ENCODE results near the gene CNTNAP5.

Gene CNTNAP5

GRCh38 chr2:124025171-124025580, at the start of gene CNTNAP5:
Gene CNTNAP5 (plus strand): TSS chr2:124025287. CDS start chr2:124025651, 364 bp downstream.
- DNase-seq = peak; percentile 56 to 96 (median 76)
- intact Hi-C loops (cut with DNase I) = no loop called here

- DNase-seq = no peak
- intact Hi-C loops (cut with DNase I) = no loop called here
These were observed 48.9 kb upstream of the CNTNAP5 start for GRCh38 chr2:123976054-123976648.

GRCh38 chr2:123993728-123994323, 31.3 kb upstream of the CNTNAP5 start:
- DNase-seq = peak in 5 of 10 donors; percentile 5 to 86 (median 37)

GRCh38 chr2:123999681-124000080, 25.4 kb upstream of the CNTNAP5 start:
- intact Hi-C loops (cut with DNase I) = no loop called here
- DNase-seq = no peak

More at GRCh38 chr2:123993728-123994323, 31.3 kb upstream of the CNTNAP5 start:
- intact Hi-C loops (cut with DNase I) = no loop called here

- intact Hi-C loops (cut with DNase I) = no loop called here
- no peak for DNase-seq
These were observed 23.2 kb upstream of the CNTNAP5 start for GRCh38 chr2:124001696-124002430.

GRCh38 chr2:124018890-124019289, 6.2 kb upstream of the CNTNAP5 start:
- no peak for DNase-seq
- intact Hi-C loops (cut with DNase I) = no loop called here

- DNase-seq = peak in 6 of 10 donors; percentile 29 to 87 (median 56)
- intact Hi-C loops (cut with DNase I) = no loop called here
These were observed 421 bp upstream of the CNTNAP5 start for GRCh38 chr2:124024561-124025170.

GRCh38 chr2:124025891-124026434, 876 bp downstream of the CNTNAP5 start:
- peak in 6 of 10 donors; percentile 33 to 90 (median 68) for DNase-seq

GRCh38 chr2:124026503-124026902, 1.4 kb downstream of the CNTNAP5 start:
- intact Hi-C loops (cut with DNase I) = no loop called here
- DNase-seq = no peak

More at GRCh38 chr2:124025891-124026434, 876 bp downstream of the CNTNAP5 start:
- intact Hi-C loops (cut with DNase I) = no loop called here

- peak in 6 of 10 donors; percentile 15 to 80 (median 30) for DNase-seq
- intact Hi-C loops (cut with DNase I) = no loop called here
These were observed 2.1 kb downstream of the CNTNAP5 start for GRCh38 chr2:124027182-124027581.

- intact Hi-C loops (cut with DNase I) = no loop called here
- no peak for DNase-seq
These were observed 7.7 kb downstream of the CNTNAP5 start for GRCh38 chr2:124032799-124033198.

GRCh38 chr2:124034265-124034664, 9.2 kb downstream of the CNTNAP5 start:
- DNase-seq = no peak
- intact Hi-C loops (cut with DNase I) = no loop called here

- DNase-seq = no peak
- intact Hi-C loops (cut with DNase I) = no loop called here
These were observed 9.9 kb downstream of the CNTNAP5 start for GRCh38 chr2:124035001-124035400.

- intact Hi-C loops (cut with DNase I) = no loop called here
- DNase-seq = no peak
These were observed 13.9 kb downstream of the CNTNAP5 start for GRCh38 chr2:124039032-124039431.

GRCh38 chr2:124039762-124040291, 14.7 kb downstream of the CNTNAP5 start:
- no peak for DNase-seq
- intact Hi-C loops (cut with DNase I) = no loop called here

- intact Hi-C loops (cut with DNase I) = no loop called here
- no peak for DNase-seq
These were observed 20.8 kb downstream of the CNTNAP5 start for GRCh38 chr2:124045894-124046293.

- no peak for DNase-seq
- intact Hi-C loops (cut with DNase I) = no loop called here
These were observed 21.2 kb downstream of the CNTNAP5 start for GRCh38 chr2:124046332-124046731.

- no peak for DNase-seq
- intact Hi-C loops (cut with DNase I) = no loop called here
These were observed 23.0 kb downstream of the CNTNAP5 start for GRCh38 chr2:124048102-124048501.

- no peak for DNase-seq
- intact Hi-C loops (cut with DNase I) = no loop called here
These were observed 23.6 kb downstream of the CNTNAP5 start for GRCh38 chr2:124048664-124049063.

- intact Hi-C loops (cut with DNase I) = no loop called here
- DNase-seq = no peak
These were observed 24.0 kb downstream of the CNTNAP5 start for GRCh38 chr2:124049136-124049535.

Measured in posterior cingulate gyrus (tissue), 11 donors.